Measurements from ENCODE around the gene TNFRSF11A. TPM values are rescaled to one million over a fixed set of nuclear protein-coding genes. Genes with fewer than 3 reads are reported as not detected.

The TNFRSF11A gene
- total and polyA plus RNA-seq, 12 donors = 0.29 to 2.7 (median 0.78) TPM

DNA sequence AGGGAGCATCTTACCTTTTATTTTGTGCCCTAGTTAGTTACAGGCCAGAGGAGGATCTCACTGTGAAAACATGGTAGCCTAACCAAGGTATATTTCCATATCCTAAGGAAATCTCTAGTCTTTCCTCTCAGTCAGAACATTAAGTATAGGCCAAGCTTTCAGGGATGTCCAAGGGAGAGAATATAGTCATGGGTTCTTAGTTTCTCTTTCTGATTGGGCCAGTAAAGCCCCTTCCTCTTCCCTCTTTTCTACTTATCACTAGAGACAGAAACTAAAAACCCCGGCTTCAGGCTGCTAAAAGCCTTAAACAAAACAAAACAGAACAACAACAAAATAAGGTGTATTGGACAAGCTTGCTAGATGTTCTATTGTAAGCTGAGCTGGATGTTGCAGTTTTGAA is 44.3 kb upstream of the TNFRSF11A start:
- H3K27me3 ChIP-seq = no peaks in the 10 kb centered on the region
- H3K4me1 ChIP-seq = peaks cover 0 to 44% (median 16%) of the 10 kb centered on the region in 9 donors
- H3K36me3 ChIP-seq = peaks cover 0 to 87% (median 0%) of the 10 kb centered on the region in 9 donors
- DNase-seq (no peak), ATAC-seq (no peak)
- H3K27ac ChIP-seq = peak overlapping the region in 2 of 10 donors; percentile 16 to 53
- no peak overlapping the region for H3K4me3 ChIP-seq
- intact Hi-C loops (cut with DNase I) = no loop called here
- TF ChIP-seq, protein P1, sequence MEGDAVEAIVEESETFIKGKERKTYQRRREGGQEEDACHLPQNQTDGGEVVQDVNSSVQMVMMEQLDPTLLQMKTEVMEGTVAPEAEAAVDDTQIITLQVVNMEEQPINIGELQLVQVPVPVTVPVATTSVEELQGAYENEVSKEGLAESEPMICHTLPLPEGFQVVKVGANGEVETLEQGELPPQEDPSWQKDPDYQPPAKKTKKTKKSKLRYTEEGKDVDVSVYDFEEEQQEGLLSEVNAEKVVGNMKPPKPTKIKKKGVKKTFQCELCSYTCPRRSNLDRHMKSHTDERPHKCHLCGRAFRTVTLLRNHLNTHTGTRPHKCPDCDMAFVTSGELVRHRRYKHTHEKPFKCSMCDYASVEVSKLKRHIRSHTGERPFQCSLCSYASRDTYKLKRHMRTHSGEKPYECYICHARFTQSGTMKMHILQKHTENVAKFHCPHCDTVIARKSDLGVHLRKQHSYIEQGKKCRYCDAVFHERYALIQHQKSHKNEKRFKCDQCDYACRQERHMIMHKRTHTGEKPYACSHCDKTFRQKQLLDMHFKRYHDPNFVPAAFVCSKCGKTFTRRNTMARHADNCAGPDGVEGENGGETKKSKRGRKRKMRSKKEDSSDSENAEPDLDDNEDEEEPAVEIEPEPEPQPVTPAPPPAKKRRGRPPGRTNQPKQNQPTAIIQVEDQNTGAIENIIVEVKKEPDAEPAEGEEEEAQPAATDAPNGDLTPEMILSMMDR (IDR thresholded peaks at IDR 0.05) = no peak
- H3K9me3 ChIP-seq = no peaks in the 10 kb centered on the region
- WGBS, 2 donors = 87 to 93% methylated on average over 1 of the region's 1 CpG

GRCh38 chr18:62281684-62282083 is 43.4 kb upstream of the TNFRSF11A start:
- 87% methylated on average over 1 of the region's 1 CpG for WGBS, 2 donors
- no peaks in the 10 kb centered on the region for H3K27me3 ChIP-seq
- H3K9me3 ChIP-seq = no peaks in the 10 kb centered on the region
- intact Hi-C loops (cut with DNase I) = no loop called here
- H3K4me3 ChIP-seq = no peak overlapping the region
- ATAC-seq (no peak), DNase-seq (no peak)
- H3K4me1 ChIP-seq = peaks cover 0 to 47% (median 16%) of the 10 kb centered on the region in 9 donors
- H3K36me3 ChIP-seq = peaks cover 0 to 82% (median 0%) of the 10 kb centered on the region in 9 donors
- TF ChIP-seq, protein P1 (IDR thresholded peaks at IDR 0.05) = no peak
- peak overlapping the region in 1 of 10 donors; percentile 53 for H3K27ac ChIP-seq

DNA sequence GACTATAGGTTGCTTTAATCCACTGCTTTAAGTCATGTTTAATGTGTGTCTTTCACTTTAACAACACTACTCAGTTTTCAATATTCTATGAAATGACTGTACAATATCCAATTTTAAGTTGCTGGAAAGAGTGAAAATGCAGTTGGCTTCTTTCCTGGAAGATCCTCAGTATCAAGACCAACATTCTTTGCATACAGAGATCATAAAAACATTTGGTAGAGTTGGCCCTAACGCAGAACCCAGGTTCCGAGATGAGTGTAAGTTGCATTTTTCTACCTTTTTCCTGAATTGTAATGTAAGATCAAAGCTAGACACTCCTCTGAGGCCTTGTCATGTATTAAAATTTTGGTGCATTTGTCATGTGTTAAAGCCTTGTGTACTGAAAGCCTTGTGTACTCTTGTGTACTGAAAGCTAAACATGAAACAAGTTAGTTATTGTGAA is 42.9 kb upstream of the TNFRSF11A start:
- 68 to 72% methylated on average over 2 of the region's 2 CpGs for WGBS, 2 donors

GRCh38 chr18:62284637-62285036 is 40.5 kb upstream of the TNFRSF11A start:
- TF ChIP-seq, protein P1 (IDR thresholded peaks at IDR 0.05) = no peak
- no peak overlapping the region for H3K27ac ChIP-seq
- DNase-seq = no peak
- H3K4me3 ChIP-seq = no peak overlapping the region
- H3K27me3 ChIP-seq = no peaks in the 10 kb centered on the region
- WGBS, 2 donors = 60 to 67% methylated on average over 3 of the region's 3 CpGs
- intact Hi-C loops (cut with DNase I) = no loop called here
- H3K4me1 ChIP-seq = peaks cover 0 to 69% (median 16%) of the 10 kb centered on the region in 9 donors
- H3K36me3 ChIP-seq = peaks cover 0 to 82% (median 7%) of the 10 kb centered on the region in 9 donors
- no peaks in the 10 kb centered on the region for H3K9me3 ChIP-seq
- no peak for ATAC-seq

More for the DNA sequence above, 42.9 kb upstream of the TNFRSF11A start:
- Histone ChIP-seq H3K9me3 (no peaks in the 10 kb centered on the region), H3K27ac (peak overlapping the region in 1 of 10 donors; percentile 53), H3K4me3 (no peak overlapping the region), H3K27me3 (no peaks in the 10 kb centered on the region), H3K4me1 (peaks cover 0 to 48% (median 16%) of the 10 kb centered on the region in 9 donors), H3K36me3 (peaks cover 0 to 80% (median 0%) of the 10 kb centered on the region in 9 donors)
- intact Hi-C loops (cut with DNase I) = no loop called here
- DNase-seq = no peak
- TF ChIP-seq, protein P1 (IDR thresholded peaks at IDR 0.05) = no peak
- no peak for ATAC-seq

Measured in heart right ventricle (tissue), 16 donors.